NCI-H2081 treated with DMSO at 0.1 percent for 48 hours (cell line): Measurements from ENCODE around the gene PDZD2.
"Not testable (repeated sequence)": the region's sequence is repeated elsewhere in the genome, so short reads cannot be mapped to it uniquely, and the experiment has no call there.

Experiments used
- DNase-seq: peaks from one replicate; lab custom pipeline; 2025; lab: John Stamatoyannopoulos, UW

PDZD2 gene

DNA sequence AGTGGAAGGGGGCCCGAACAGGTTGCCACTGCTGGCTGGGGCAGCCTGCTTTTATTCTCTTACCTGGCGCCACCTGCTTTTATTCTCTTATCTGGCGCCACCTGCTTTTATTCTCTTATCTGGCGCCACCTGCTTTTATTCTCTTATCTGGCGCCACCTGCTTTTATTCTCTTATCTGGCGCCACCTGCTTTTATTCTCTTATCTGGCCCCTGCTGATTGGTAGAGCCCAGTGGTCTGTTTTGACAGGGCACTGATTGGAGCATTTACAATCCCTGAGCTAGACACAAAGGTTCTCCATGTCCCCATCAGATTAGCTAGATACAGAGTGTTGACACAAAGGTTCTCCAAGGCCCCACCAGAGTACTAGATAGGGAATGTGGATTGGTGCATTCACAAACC is 52.5 kb downstream of the PDZD2 start:
- DNase-seq: not testable (repeated sequence)

DNA sequence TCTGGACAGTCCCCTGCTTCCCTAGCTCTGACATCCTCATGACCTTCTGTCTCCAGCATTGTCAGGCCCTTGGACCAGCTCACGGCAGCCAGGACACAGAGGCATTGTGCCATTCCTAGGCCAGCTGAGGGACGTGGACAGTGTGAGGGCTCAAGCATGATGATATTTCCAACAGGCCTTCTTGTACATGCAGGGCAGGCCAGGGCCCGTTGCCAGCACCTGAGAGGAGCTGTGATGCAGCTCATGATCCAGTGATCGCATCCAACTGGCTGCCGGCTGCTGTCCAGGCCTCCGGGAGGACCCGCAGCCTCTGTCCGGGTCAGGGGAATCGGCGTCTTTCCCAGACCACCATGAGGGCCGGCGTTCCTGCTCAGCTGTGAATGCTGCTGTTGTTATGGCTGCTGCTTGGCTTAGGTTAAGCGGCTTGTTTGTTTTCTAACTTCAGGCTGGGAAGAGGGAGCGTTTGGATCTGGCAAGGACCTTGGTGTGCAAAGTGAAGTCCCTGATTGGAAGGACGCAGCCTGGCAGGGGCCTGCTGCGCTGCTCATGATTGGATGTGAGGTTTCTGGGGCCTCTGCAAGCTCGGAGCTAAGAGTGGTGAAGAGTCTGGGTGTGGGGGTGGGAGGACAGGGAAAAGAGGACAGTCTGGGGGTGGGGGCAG is 53.8 kb downstream of the PDZD2 start:
- no peak for DNase-seq

DNA sequence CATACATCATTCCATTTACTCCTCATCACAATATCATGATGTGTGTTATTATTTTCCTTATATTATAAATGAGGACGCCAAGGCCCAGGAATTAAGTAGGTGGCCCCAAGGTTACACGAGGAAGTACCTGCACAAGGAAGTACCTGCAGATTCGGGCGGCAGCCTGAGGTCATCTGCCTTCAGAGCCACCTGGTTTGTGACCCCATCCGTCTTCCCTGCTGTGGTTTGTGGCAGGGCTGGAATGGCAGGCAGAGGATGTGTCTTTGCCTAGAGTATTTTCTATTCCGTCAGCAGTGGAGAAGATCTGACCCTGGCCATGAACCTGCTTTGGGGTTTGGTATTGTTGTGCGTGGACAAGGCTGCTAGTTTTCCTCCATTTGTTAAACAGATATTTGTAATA is 59.7 kb downstream of the PDZD2 start:
- DNase-seq: no peak

DNA sequence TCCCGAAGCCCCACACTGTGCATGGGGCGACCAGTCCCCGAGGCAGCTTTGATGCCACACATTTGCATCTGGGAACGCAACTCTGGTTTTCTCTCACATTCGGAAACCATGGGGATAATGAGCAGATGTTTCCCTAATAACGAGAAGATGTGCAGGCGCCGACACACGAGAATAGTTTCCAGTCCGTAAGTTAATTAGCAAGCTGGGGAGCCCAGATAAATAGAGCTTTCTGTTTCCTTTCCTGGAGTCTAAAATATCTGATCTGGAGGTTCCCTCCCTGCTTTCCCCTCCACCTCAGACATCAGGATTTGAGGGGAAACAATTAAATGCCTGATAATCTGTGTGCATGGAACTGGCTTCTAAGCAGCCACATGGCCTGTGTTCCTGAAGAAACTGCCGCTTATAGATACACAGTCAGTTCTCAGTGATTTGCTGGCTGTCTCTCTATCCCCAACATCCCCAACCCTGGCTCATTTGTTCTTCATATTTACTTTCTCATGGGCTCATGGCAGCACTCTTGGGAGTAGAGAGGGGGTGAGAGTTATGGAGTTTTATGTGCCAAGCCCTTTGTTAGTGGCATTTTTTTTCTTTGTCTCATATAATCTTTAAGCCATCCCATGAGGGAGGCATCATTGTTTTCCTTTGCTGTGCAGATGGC is 62.8 kb downstream of the PDZD2 start:
- no peak for DNase-seq

DNA sequence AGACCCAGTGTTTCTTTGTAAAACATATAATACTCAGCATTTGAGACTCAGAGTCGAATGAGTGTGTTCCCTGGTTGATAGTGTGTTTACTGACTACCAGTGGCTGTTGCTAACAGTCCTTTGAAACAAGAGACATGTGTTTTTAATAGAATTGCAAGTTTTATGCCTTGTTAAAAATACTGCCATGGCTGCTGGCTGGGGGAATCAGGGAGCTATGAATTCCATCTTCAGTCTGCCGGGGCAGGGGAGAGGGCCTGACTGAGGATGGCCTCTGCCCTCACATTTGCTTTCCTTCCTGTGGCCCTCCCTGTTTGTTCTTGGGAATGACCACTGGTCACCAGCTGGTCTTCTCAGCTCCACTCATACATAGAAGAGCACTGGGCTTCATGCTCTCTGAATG is 63.8 kb downstream of the PDZD2 start:
- DNase-seq: no peak

DNA sequence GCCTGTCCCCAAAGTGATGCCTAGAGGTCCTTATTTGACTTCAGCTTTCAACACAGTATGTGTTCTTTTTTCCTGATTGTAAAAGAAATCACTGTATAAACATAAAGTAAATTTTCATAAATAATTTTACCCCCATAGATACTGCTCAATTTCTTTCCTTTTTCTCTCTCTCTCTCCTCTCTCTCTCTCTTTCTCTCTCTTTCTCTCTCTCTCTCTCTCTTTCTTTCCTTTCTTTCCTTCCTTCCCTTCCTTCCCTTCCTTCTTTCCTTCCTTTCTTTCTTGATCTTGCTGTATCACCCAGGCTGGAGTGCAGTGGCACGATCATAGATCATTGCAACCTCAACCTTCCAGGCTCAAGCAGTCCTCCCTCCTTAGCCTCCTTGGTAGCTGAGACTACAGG is 64.8 kb downstream of the PDZD2 start:
- no peak for DNase-seq

DNA sequence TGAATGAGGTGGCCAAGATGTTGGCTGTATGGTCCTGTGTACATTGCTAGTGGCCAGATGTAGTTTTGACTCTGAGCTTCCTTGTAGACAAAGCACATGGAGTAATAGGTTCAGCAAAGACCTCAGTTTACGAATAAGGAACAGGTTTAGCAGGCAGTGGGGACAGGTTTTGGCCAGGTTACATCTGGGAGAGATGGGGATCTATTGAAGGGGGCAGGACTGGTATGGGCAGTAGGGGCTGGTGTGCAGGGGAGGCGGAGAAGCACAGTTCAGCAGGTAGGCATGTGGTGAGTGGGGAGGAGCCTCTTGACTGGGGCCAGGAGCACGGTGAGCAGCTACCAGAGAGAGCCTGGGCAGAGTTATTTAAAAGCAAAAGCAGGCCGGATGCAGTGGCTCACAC is 67.3 kb downstream of the PDZD2 start:
- no peak for DNase-seq

DNA sequence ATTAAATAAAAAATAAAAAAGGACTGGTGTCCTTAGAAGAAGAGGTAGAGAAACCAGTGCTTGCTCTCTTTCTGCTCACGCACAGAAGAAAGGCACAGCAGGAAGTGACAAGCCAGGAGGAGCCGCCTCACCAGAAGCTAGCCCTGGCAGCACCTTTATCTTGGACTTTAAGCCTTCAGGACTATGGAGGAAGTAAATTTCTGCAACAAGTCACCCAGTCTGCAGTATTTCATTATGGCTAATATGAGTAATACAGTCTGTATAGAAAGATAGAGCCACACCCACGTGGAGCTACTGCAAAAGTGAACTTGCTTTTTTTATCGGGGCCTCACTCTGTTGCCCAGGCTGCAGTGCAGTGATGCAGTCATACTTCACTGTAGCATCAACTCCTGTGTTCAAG is 68.4 kb downstream of the PDZD2 start:
- no peak for DNase-seq

DNA sequence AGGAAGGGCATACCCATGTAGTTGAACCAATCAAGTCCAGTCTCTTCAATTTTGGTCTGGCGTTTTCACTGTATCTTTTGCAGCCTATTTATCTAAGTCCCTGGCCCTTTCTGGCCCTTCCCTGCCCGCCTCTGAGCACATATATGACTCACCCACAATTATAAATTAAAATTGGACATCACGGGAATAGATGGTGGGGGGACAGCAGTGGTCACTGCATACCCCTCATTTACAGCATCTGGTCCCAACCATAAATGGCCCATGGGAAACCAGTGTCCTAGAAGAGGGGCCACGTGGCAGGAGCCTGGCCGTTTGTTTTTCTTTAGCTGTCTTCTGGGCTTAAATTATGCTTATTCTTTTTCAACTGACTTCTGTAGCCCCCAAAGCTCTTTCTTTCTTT is 69.2 kb downstream of the PDZD2 start:
- no peak for DNase-seq

DNA sequence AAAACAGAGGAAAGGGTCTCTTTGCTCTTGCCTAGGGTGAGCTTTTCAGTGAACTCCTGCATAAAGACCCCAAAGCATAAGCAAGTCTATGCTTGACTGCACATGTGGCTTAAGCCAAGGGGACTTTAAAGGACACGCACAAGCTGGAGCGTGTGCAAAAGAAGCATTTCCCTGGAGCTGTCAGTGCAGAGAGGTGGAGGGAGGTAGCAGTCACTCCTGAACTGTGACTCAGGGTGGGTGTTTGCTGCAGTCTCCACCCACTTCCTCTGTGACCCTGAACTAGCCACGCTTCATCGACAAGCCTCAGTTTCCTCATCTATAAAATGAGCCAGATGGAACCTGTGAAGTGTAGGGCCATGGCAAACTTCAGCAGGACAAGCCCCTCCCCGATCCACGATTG is 72.4 kb downstream of the PDZD2 start:
- DNase-seq: no peak

DNA sequence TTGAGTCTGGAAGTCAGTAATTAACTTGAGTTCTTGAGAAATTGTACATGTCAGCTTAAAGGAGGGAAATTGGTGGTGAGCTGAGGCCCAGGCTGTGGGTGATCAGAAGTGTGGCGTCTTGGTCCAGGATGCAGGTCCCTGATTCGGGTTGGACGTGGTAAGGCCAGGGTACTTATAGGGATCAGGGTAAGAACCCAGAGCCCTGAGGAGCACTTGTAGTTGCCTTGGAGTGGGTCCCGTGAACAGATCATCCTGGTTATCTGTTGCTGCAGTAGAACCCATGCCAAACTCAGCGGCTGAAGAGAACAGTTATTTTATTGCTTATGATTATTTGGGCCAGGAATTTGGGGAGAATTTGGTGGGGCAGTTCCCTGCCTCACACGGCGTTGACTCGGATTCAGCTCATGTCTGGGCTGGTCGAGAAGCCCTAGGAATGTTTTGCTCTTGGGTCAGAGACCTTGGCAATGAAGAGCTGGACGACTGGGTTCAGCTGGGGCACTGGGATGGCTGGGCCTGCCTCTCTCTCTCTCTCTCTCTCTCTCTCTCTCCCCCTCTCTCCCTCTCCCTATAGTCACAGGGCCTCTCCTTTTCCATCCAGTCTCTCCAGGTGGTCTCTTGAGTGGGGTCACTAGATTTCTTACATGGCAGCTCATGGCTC is 73.1 kb downstream of the PDZD2 start:
- no peak for DNase-seq

DNA sequence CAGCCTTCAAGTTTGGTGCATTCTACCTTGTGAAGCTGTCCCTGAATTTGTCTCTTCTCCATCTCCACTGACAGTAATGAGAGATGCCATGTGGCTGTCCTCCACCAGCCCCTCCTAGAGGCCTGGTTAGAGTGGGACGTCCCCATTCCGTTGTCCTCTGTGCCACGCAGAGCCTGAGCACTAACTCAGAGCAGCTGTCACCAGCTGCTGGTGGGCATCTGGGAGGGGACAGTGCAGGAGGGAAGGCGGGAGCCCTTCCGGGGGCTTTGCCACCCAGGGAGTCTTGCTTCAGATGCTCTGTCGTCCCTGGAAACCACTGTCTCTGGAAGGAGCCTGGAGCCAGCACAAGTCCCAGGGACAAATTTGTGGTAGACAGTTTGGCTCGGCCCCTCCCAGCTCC is 78.6 kb downstream of the PDZD2 start:
- DNase-seq: no peak

DNA sequence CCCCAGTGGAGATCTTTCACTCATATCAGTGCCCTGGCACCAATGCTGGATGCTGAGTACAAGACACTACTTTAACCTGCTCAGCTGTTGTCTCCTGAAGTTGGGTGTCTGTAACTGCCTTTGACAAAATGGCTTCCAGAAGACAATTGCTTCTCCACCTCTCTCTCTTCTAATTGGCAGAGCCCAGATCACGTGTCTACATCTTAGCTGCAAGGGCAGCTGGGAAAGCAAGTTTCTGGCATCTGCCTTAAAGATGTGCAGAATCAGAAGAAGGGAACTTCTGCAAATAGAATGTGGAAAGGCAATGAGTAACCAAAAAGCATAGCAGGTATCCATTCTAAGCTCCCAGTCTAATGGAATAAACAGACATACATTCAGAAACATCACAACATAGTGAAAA is 81.1 kb downstream of the PDZD2 start:
- DNase-seq: no peak

DNA sequence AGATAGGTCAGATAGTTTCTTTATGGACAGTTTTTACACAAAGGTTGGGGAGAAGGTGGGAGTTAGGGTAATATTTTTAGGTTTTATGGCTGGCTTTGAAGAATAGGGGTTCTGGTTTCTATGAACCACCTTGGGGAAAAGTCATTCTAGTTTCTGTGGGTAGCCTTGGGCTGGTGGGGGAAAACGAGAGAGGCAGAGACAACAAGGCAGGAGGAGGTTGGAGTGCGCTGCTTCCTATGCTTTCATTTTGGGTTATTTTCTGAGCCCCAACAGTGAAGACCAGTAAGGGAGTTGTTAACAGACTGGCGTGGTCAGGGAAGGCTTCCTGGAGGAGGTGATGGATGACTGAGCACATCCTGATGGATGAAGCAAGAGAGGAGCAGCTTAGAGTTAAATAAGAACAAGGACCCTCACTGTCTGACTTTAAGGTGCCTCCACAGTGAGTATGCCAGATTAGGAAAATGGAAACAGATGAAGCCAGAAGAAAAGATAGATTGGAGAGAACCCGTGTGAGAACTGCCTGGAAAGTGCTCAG is 81.9 kb downstream of the PDZD2 start:
- no peak for DNase-seq

DNA sequence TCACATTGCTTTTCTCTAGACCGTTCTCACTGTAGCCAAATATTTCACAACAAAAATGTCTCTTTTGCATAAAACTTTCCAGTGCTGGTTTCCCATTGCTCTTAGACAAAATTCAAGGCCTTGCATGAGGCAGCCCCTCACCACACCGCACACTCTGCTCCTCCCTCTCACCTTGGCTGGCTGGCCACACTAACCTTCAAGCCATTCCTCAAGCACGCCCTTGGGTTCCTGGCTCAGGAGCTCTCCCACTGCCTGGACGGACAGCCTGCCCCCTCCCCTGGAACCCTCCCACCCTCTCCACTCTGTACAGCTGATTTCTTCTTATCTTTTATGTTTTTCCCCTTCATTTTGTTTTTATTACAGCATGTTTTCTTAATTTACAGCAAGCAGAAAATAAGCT is 83.2 kb downstream of the PDZD2 start:
- DNase-seq: no peak

DNA sequence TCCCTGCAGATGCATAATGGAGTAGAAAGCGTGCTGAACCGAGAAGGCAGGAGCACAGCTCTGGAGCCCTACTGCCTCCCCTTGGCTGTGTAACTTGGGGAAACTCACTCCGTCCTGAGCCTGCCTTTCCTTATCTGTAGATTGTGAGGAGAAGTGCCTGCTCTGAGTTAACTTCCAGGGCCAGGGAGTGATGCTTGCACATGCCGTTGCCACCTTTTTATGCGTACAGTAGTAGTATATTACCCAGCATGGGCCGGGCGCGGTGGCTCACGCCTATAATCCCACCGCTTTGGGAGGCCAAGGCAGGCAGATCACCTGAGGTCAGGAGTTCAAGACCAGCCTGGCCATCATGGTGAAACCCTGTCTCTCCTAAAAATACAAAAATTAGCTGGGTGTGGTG is 87.1 kb downstream of the PDZD2 start:
- no peak for DNase-seq

DNA sequence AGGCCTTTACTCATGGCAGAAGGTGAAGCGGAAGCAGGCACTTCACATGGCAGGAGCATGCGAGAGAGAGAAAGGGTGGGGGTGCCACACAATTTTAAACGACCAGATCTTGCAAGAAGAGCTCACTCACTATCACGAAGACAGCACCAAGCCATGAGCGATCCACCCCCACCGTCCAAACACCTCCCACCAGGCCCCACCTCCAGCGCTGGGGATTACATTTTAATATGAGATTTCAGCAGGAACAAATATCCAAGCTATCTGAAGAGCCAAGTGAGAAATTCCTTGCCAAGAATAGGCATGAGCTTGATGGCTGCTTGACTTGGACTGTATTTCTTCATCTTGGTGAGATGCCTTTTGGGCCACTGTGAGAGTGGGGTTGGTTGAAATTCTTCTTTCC is 88.0 kb downstream of the PDZD2 start:
- no peak for DNase-seq

DNA sequence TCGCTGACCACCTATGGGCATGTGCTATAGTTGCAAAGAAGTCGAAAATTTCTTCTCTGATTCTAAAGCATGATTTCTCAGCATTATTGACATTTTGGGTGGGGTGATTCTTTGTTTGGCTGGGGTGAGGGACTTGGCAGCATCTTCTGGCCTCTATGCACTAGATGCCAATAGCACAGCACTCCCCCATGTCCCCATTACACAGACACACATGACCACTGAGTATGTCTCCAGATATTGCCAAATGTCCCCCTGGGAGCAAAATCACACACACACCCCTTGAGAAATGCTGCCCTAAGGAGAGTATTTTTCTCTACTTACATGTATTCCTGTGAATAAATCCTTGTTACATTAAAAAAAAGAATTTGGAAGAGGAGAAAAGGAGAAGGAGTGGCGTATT is 89.1 kb downstream of the PDZD2 start:
- no peak for DNase-seq

DNA sequence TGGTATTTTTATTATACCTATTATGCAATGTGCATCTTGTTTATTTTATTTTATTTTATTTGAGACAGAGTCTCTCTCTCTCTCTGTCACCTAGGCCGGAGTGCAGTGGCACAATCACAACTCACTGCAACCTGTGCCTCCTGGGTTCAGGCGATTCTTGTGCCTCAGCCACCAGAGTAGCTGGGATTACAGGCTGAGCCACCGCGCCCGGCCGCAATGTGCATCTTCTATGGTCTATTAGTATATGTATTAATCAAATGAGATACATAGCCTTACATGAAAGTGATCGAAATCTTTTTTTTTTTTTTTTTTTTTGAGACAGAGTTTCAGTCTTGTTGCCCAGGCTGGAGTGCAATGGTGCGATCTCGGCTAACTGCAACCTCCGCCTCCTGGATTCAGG is 89.9 kb downstream of the PDZD2 start:
- DNase-seq: not testable (repeated sequence)

DNA sequence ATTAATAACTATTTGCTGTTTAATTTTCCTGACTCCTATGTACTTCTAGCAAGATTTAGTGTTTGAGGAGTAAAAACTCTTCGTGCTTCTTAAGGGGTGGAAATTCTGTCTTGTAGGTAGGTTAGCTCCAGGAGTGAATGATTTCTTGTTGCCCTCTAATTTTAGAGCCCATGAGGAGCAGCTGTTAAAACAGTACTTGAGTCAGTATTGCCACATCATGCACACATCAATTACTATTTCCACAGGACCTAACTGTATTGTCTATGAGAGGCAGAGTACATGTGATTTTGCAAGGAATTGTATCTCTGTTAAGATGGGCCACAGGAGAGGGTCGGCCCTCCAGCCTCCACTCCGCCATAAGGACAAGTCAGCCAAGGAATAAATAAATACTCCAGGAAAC is 91.2 kb downstream of the PDZD2 start:
- DNase-seq: no peak

DNA sequence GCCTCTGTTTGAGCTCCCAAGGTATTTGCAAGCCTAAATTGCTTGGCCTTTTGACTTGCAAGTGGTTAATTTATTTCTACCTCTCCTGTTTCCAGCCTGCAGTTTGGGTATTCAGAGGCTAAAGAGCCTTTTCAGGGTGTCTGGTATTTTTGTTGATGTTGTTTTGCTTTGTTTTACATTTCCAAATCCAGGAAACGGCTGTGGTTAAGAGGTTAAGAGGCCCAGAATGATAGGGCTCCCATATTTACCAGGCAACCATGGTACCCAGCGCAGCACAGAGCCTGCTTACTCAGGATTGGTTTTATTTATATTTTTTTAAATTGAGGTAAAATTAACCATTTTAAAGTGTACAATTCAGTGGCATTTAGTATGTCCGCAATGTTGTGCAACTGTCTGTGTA is 92.1 kb downstream of the PDZD2 start:
- DNase-seq: no peak

DNA sequence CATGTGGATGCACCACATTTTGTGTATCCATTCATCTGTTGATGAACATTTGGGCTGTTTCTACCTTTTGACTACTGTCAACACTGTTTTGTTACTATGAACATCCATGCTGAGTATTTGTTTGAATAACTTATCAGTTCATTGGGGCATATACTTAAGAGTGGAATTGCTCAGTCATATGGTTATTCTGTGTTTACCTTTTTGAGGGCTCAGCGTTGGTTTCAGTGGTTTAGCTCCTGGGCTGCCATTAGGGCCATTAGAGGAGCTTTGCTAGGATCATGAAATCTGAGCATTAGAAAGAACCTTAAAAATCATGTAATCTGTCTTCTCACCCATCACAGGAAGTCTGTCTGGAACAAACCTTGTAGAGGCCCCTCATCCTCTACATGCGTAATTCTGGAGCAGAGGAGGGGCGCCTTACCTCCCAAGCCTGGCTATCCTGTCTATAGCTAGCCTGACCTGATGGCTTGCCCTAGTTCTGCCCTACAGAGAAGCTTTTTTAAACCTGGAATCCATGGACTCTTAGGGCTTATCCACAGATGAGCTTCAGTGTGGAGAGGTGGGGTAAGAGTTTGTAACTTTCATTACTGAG is 92.9 kb downstream of the PDZD2 start:
- DNase-seq: no peak

DNA sequence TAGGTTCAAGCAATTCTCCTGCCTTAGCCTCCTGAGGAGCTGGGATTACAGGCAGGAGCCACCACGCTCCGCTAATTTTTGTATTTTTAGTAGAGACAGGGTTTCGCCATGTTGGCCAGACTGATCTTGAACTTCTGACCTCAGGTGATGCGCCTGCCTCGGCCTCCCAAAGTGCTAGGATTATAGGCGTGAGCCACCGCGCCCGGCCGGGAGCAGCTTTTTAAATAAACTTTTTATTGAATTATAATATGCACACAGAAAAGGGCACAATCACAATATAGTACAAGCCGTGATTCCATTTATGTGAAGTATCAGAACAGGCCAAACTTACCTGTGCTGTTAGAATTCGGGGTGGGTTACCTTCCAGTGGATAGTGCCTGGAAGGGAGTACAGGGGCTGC is 93.9 kb downstream of the PDZD2 start:
- not testable (repeated sequence) for DNase-seq
